Endothelial cell of umbilical vein (primary cell): ENCODE results near the gene FMO1. TPM values are rescaled to one million over a fixed set of nuclear protein-coding genes. Genes with fewer than 3 reads are reported as not detected.

Experiments used
- BruUV-seq: library from RNA; stranded (reverse); fragments of 400-500 nt; replicated peaks from 2 replicates; lab custom pipeline; 2021; lab: Mats Ljungman, UMichigan
- CTCF ChIA-PET: fragments of 300-600, 350-600 bp; sonication (Branson Sonifier 250); formaldehyde crosslinking; loops from one replicate; lab custom pipeline; 2021; ENCODE audit warnings: antibody characterized with exemption, inconsistent platforms; lab: Charles Lee
- POLR2A ChIA-PET: fragments of 300-600, 350-600 bp; sonication (Branson Sonifier 250); formaldehyde crosslinking; loops from one replicate; lab custom pipeline; 2021; ENCODE audit warnings: antibody characterized with exemption, inconsistent platforms; lab: Charles Lee
- DNase-seq: peaks from one replicate; pipeline ENCODE4 v3.0.0-alpha.2; 2011; ENCODE audit warnings: low read depth, low spot score
- FAIRE-seq: peaks from 2 replicates; lab custom pipeline; 2011; peaks lifted over from hg19 to GRCh38; lab: Jason Lieb, UNC
- H2AFZ ChIP-seq: 2 replicates; pipeline ENCODE4 v1.6.0; 2012; ENCODE audit warnings: low read depth, low read length, control low read depth, inconsistent platforms
- H3K27ac ChIP-seq: 2 replicates; pipeline ENCODE4 v1.5.1; 2011; ENCODE audit warnings: low read depth, mild to moderate bottlenecking, control low read depth, low read length, moderate library complexity; ENCODE audit not compliant: insufficient read depth
- H3K27me3 ChIP-seq, 2 experiments: 2 replicates each; pipeline versions ENCODE4 v1.6.0 to v1.6.1; 2011; ENCODE audit warnings: low read length in 2 of 2, mixed read lengths in 1 of 2; ENCODE audit not compliant: control insufficient read depth in 2 of 2, insufficient read depth in 2 of 2
- H3K36me3 ChIP-seq, 2 experiments: 2 replicates in 1 of 2; 3 replicates in 1 of 2; pipeline ENCODE4 v1.5.1; 2011; ENCODE audit warnings: low read length in 2 of 2, mild to moderate bottlenecking in 1 of 2, moderate library complexity in 1 of 2; ENCODE audit not compliant: control insufficient read depth in 2 of 2, insufficient read depth in 2 of 2; ENCODE audit errors: extremely low read depth in 1 of 2
- H3K4me1 ChIP-seq: 3 replicates; pipeline ENCODE4 v1.5.1; 2011; ENCODE audit warnings: mild to moderate bottlenecking, low read length; ENCODE audit not compliant: control insufficient read depth, insufficient read depth; ENCODE audit errors: extremely low read depth
- H3K4me2 ChIP-seq: 2 replicates; pipeline ENCODE4 v1.6.1; 2011; ENCODE audit warnings: low read length, control low read depth, mixed read lengths; ENCODE audit not compliant: insufficient read depth
- H3K4me3 ChIP-seq, 3 experiments: fragments of 200-600 bp in 1 of 3; sonication (generic), shearing (Covaris generic) in 1 of 3; replicated peaks in 1 of 3; 2 replicates each; pipeline ENCODE4 v1.5.1; 2011 to 2016; ENCODE audit warnings: control low read depth in 3 of 3, low read length in 3 of 3, mild to moderate bottlenecking in 2 of 3, inconsistent platforms in 1 of 3, low read depth in 1 of 3, moderate library complexity in 1 of 3; ENCODE audit not compliant: insufficient read depth in 1 of 3
- H3K79me2 ChIP-seq: 2 replicates; pipeline ENCODE4 v1.6.0; 2012; ENCODE audit warnings: low read length, inconsistent platforms; ENCODE audit not compliant: control insufficient read depth, insufficient read depth
- H3K9ac ChIP-seq: replicated peaks from 2 replicates; pipeline ENCODE3; 2011; ENCODE audit warnings: low read length, control low read depth; ENCODE audit not compliant: insufficient read depth; ENCODE audit errors: extremely low read depth
- H3K9me1 ChIP-seq: replicated peaks from 3 replicates; pipeline ENCODE4 v1.6.0; 2011; ENCODE audit warnings: mild to moderate bottlenecking, low read length; ENCODE audit not compliant: control insufficient read depth, insufficient read depth; ENCODE audit errors: extremely low read depth
- H3K9me3 ChIP-seq: replicated peaks from 2 replicates; pipeline ENCODE4 v1.5.1; 2012; ENCODE audit warnings: low read length, inconsistent platforms; ENCODE audit not compliant: control insufficient read depth, insufficient read depth
- H4K20me1 ChIP-seq: replicated peaks from 2 replicates; pipeline ENCODE3; 2011; ENCODE audit warnings: mild to moderate bottlenecking, low read length; ENCODE audit not compliant: control insufficient read depth, insufficient read depth; ENCODE audit errors: extremely low read depth
- CTCF ChIP-seq, 2 donors: IDR thresholded peaks; 1 replicate in 1 of 2; 2 replicates in 1 of 2; pipeline ENCODE4 v1.5.1; 2011; ENCODE audit warnings: low read length in 2 of 2, mild to moderate bottlenecking in 2 of 2, moderate library complexity in 2 of 2, control low read depth in 1 of 2, inconsistent platforms in 1 of 2, low read depth in 1 of 2; ENCODE audit not compliant: insufficient read depth in 1 of 2; ENCODE audit errors: extremely low read depth in 1 of 2
- EZH2 ChIP-seq: IDR thresholded peaks from 2 replicates; pipeline ENCODE4 v1.6.1; 2012; ENCODE audit warnings: borderline replicate concordance, low read depth, mild to moderate bottlenecking, moderate library complexity, low read length, inconsistent platforms; ENCODE audit not compliant: severe bottlenecking
- FOS ChIP-seq: IDR thresholded peaks from 2 replicates; pipeline ENCODE4 v1.6.1; 2011; ENCODE audit warnings: mild to moderate bottlenecking, low read length, moderate library complexity, borderline replicate concordance; ENCODE audit not compliant: insufficient read depth
- GATA2 ChIP-seq: IDR thresholded peaks from 2 replicates; pipeline ENCODE4 v1.7.0; 2011; ENCODE audit warnings: low read depth, mild to moderate bottlenecking, moderate library complexity, mixed read lengths, low read length; ENCODE audit not compliant: insufficient read length, insufficient read depth
- JUN ChIP-seq: IDR thresholded peaks from 2 replicates; pipeline ENCODE4 v1.6.1; 2011; ENCODE audit warnings: borderline replicate concordance, low read depth; ENCODE audit not compliant: insufficient read length, insufficient read depth
- MAX ChIP-seq: IDR thresholded peaks from 2 replicates; pipeline ENCODE4 v1.6.1; 2011; ENCODE audit not compliant: insufficient read depth, insufficient read length
- MYC ChIP-seq: IDR thresholded peaks from one replicate; pipeline ENCODE4 v1.6.1; 2011; ENCODE audit warnings: mild to moderate bottlenecking, low read depth, low read length
- POLR2A ChIP-seq: IDR thresholded peaks from 2 replicates; pipeline ENCODE4 v1.6.1; 2012; ENCODE audit warnings: low read depth, mild to moderate bottlenecking, control low read depth, low read length
- POLR2AphosphoS5 ChIP-seq: IDR thresholded peaks from 2 replicates; pipeline ENCODE4 v1.6.1; 2012; ENCODE audit warnings: low read depth, mild to moderate bottlenecking, control low read depth, low read length, moderate library complexity; ENCODE audit not compliant: insufficient read depth
- dilution Hi-C: fragments of 300-500 bp; cut with MboI; formaldehyde crosslinking; loops from one replicate; pipeline ENCODE4 v1.15.0; 2019; ENCODE audit warnings: low sequenced_read_pairs; ENCODE audit not compliant: extremely low pct_ligation_motif_present
- intact Hi-C: fragments of 100-400 bp; cut with micrococcal nuclease; formaldehyde crosslinking; loops from one replicate; pipeline ENCODE4 v1.10.0; 2022
- polyA plus RNA-seq, 4 experiments: library from polyadenylated mRNA; depleted of rRNA in 3 of 4; stranded (reverse) in 3 of 4; unstranded in 1 of 4; fragments of >200 nt; gene quantifications; 2 replicates each; pipeline versions ENCODE4 v1.2.1 to v1.2.3, GENCODE V29; 2011 to 2012; ENCODE audit warnings: missing spikeins in 1 of 4
- total RNA-seq: library from RNA; stranded (reverse); gene quantifications from 2 replicates; pipeline ENCODE4 v1.2.3, GENCODE V29; 2021

FMO1 gene
- total and polyA plus RNA-seq, 2 donors (not counting 3 experiments of a cell fraction or from before 2014, with no cell fraction given): not detected

- Histone ChIP-seq H4K20me1 (no peaks in the 10 kb centered on the region), H3K36me3 (no peaks in the 10 kb centered on the region), H3K9ac (no peak overlapping the region), H2AFZ (no peak overlapping the region), H3K9me1 (no peaks in the 10 kb centered on the region), H3K4me1 (no peaks in the 10 kb centered on the region), H3K27ac (no peak overlapping the region), H3K9me3 (no peaks in the 10 kb centered on the region), H3K79me2 (no peaks in the 10 kb centered on the region), H3K4me3 (no peak overlapping the region), H3K4me2 (no peak overlapping the region), H3K27me3 (no peaks in the 10 kb centered on the region)
- CTCF ChIA-PET: interaction anchor here (1.7 kb wide), 1 partner anchor 12 kb away, joined by 20 read pairs; no protein-coding TSS in a partner anchor
- dilution Hi-C loops (no loop called here), intact Hi-C loops (loop anchor here (10.0 kb wide), 1 partner anchor 161 kb away; no protein-coding TSS in a partner anchor)
- no peak for TF ChIP-seq EZH2
- no peak for TF ChIP-seq FOS
- no peak for TF ChIP-seq CTCF (IDR thresholded peaks at IDR 0.05; ENCODE audit: extremely low read depth in 1 of 2, insufficient read depth in 1 of 2, low read depth in 1 of 2, low read length in 2 of 2)
- TF ChIP-seq GATA2: no peak
- no peak for TF ChIP-seq POLR2A
- TF ChIP-seq MAX: no peak
- no peak for TF ChIP-seq POLR2AphosphoS5
- TF ChIP-seq MYC: no peak
- no peak for TF ChIP-seq JUN
- DNase-seq (no peak), FAIRE-seq (no peak)
- POLR2A ChIA-PET: no interaction called here
- BruUV-seq: no TSS peak
Measured at GRCh38 chr1:171243878-171244277, 4.4 kb upstream of the FMO1 start.
